Liver (tissue), 9 donors: ENCODE measurements around the gene SRC. TPM values are rescaled to one million over a fixed set of nuclear protein-coding genes. Genes with fewer than 3 reads are reported as not detected.

ENCODE experiments used
- DNase-seq: peaks from one replicate; pipeline ENCODE4 v3.0.0-alpha.2; 2017; ENCODE audit warnings: low spot score
- H3K27ac ChIP-seq, 2 donors: one replicate each; pipeline ENCODE4 v1.7.0; 2013; ENCODE audit warnings: inconsistent platforms in 2 of 2, low read length in 2 of 2, control low read depth in 1 of 2, low read depth in 1 of 2, mild to moderate bottlenecking in 1 of 2
- H3K27me3 ChIP-seq, 4 donors: one replicate each; pipeline versions ENCODE4 v1.6.1 to v1.7.0; 2013; ENCODE audit warnings: low read length in 3 of 4, inconsistent platforms in 1 of 4, mild to moderate bottlenecking in 1 of 4, moderate library complexity in 1 of 4; ENCODE audit not compliant: control insufficient read depth in 4 of 4, insufficient read depth in 4 of 4
- H3K36me3 ChIP-seq, 4 donors: one replicate each; pipeline versions ENCODE4 v1.6.1 to v1.7.0; 2013; ENCODE audit warnings: low read length in 3 of 4, mild to moderate bottlenecking in 3 of 4, low read depth in 1 of 4, moderate library complexity in 1 of 4; ENCODE audit not compliant: control insufficient read depth in 4 of 4, insufficient read depth in 3 of 4
- H3K4me1 ChIP-seq, 4 donors: one replicate each; pipeline versions ENCODE4 v1.6.1 to v1.7.0; 2013; ENCODE audit warnings: low read length in 3 of 4, mild to moderate bottlenecking in 3 of 4, moderate library complexity in 1 of 4; ENCODE audit not compliant: control insufficient read depth in 4 of 4, insufficient read depth in 4 of 4
- H3K4me3 ChIP-seq, 3 donors: one replicate each; pipeline versions ENCODE4 v1.6.1 to v1.7.0; 2013; ENCODE audit warnings: low read length in 3 of 3, control low read depth in 1 of 3, low read depth in 1 of 3, mild to moderate bottlenecking in 1 of 3
- H3K9ac ChIP-seq, 2 donors: one replicate each; pipeline ENCODE4 v1.7.0; 2013; ENCODE audit warnings: low read length in 2 of 2, mild to moderate bottlenecking in 2 of 2, moderate library complexity in 2 of 2, control low read depth in 1 of 2, low read depth in 1 of 2
- H3K9me3 ChIP-seq, 4 donors: one replicate each; pipeline versions ENCODE4 v1.6.1 to v1.7.0; 2013; ENCODE audit warnings: low read length in 3 of 4; ENCODE audit not compliant: control insufficient read depth in 4 of 4
- ATF3 ChIP-seq: IDR thresholded peaks from 2 replicates; pipeline ENCODE4 v1.6.1; 2016; ENCODE audit warnings: antibody characterized with exemption
- CTCF ChIP-seq: fragments of 150-350 bp; IDR thresholded peaks from 2 replicates; pipeline ENCODE4 v1.5.1; 2017; ENCODE audit warnings: improper control_type of control experiment, low read depth, low read length; ENCODE audit not compliant: missing input control
- EGR1 ChIP-seq, 2 donors: IDR thresholded peaks; 2 replicates each; pipeline ENCODE4 v1.6.1; 2016 to 2018; ENCODE audit warnings: antibody characterized with exemption in 2 of 2, low read depth in 2 of 2
- FOXA1 ChIP-seq: IDR thresholded peaks from 2 replicates; pipeline ENCODE4 v1.6.1; 2016; ENCODE audit warnings: antibody characterized with exemption
- FOXA2 ChIP-seq: IDR thresholded peaks from 2 replicates; pipeline ENCODE4 v1.6.1; 2016; ENCODE audit warnings: antibody characterized with exemption
- GABPA ChIP-seq, 2 donors: IDR thresholded peaks in 1 of 2; conservative IDR thresholded peaks in 1 of 2; 2 replicates each; pipeline ENCODE4 v1.6.1; 2016; ENCODE audit warnings: antibody characterized with exemption in 2 of 2, mild to moderate bottlenecking in 1 of 2, moderate library complexity in 1 of 2
- HNF4A ChIP-seq, 2 donors: conservative IDR thresholded peaks; 2 replicates each; pipeline ENCODE4 v1.6.1; 2016; ENCODE audit warnings: antibody characterized with exemption in 2 of 2, mild to moderate bottlenecking in 2 of 2
- HNF4G ChIP-seq: IDR thresholded peaks from 2 replicates; pipeline ENCODE4 v1.6.1; 2016; ENCODE audit warnings: antibody characterized with exemption
- JUND ChIP-seq, 2 donors: IDR thresholded peaks; 2 replicates each; pipeline ENCODE4 v1.6.1; 2016; ENCODE audit warnings: antibody characterized with exemption in 2 of 2
- MAX ChIP-seq: IDR thresholded peaks from 2 replicates; pipeline ENCODE4 v1.6.1; 2016; ENCODE audit warnings: antibody characterized with exemption
- RAD21 ChIP-seq, 2 donors: IDR thresholded peaks; 2 replicates each; pipeline ENCODE4 v1.6.1; 2016; ENCODE audit warnings: antibody characterized with exemption in 2 of 2, mild to moderate bottlenecking in 2 of 2
- REST ChIP-seq: IDR thresholded peaks from 2 replicates; pipeline ENCODE4 v1.6.1; 2016; ENCODE audit warnings: antibody characterized with exemption, mild to moderate bottlenecking
- RXRA ChIP-seq, 2 donors: IDR thresholded peaks; 2 replicates each; pipeline ENCODE4 v1.6.1; 2017 to 2018; ENCODE audit warnings: antibody characterized with exemption in 2 of 2, mild to moderate bottlenecking in 1 of 2
- SP1 ChIP-seq: IDR thresholded peaks from 2 replicates; pipeline ENCODE4 v1.6.1; 2018; ENCODE audit warnings: antibody characterized with exemption, mild to moderate bottlenecking
- YY1 ChIP-seq: IDR thresholded peaks from 2 replicates; pipeline ENCODE4 v1.6.1; 2016; ENCODE audit warnings: antibody characterized with exemption, mild to moderate bottlenecking
- WGBS: extraction: QIAGEN DNeasy Blood & Tissue Kit; methylation state at CpG from one replicate; pipeline ENCODE4 v1.1.7; 2013; 5-methylcytosine and 5-hydroxymethylcytosine counted together
- polyA plus RNA-seq, 2 donors: library from polyadenylated mRNA; stranded (reverse) in 1 of 2; unstranded in 1 of 2; fragments of 200-250 nt in 1 of 2; fragments of >200 nt in 1 of 2; fragmentation: Nextera tagmentation in 1 of 2; extraction: Ambion mirVana in 1 of 2; gene quantifications; one replicate each; pipeline versions ENCODE4 v1.2.1 to v1.2.3, GENCODE V29; 2013 to 2015
- total RNA-seq, 2 donors: library from RNA; depleted of rRNA; stranded (reverse); fragments of >200 nt; gene quantifications; one replicate each; pipeline ENCODE4 v1.2.3, GENCODE V29; 2014
- donor health status: healthy.
- donor health status: healthy.
- donor health status: healthy.
- donor health status: healthy.
- donor health status: healthy.

The SRC gene
- total and polyA plus RNA-seq, 4 donors: 3.3 to 21.2 (median 5.4) TPM

GRCh38 chr20:37442986-37443385 lies 97.0 kb downstream of the SRC start:
- no peak overlapping the region for H3K9ac ChIP-seq
- no peaks in the 10 kb centered on the region for H3K9me3 ChIP-seq
- no peaks in the 10 kb centered on the region for H3K27me3 ChIP-seq
- H3K27ac ChIP-seq: no peak overlapping the region
- no peak overlapping the region for H3K4me3 ChIP-seq
- no peak for TF ChIP-seq REST
- WGBS: 81% methylated on average over 3 of the region's 3 CpGs
- H3K4me1 ChIP-seq: no peaks in the 10 kb centered on the region
- no peaks in the 10 kb centered on the region for H3K36me3 ChIP-seq
- DNase-seq: no peak

- WGBS: 79% methylated on average over 4 of the region's 4 CpGs
- DNase-seq: no peak
- Histone ChIP-seq H3K27ac (no peak overlapping the region), H3K4me1 (no peaks in the 10 kb centered on the region), H3K4me3 (no peak overlapping the region), H3K9me3 (no peaks in the 10 kb centered on the region), H3K36me3 (no peaks in the 10 kb centered on the region), H3K27me3 (no peaks in the 10 kb centered on the region), H3K9ac (no peak overlapping the region)
- TF ChIP-seq GABPA (IDR thresholded peaks at IDR 0.05 in 1 of 2, conservative IDR thresholded peaks at IDR 0.05 in 1 of 2) (no peak), HNF4A (conservative IDR thresholded peaks at IDR 0.05) (no peak), MAX (no peak), SP1 (no peak), RAD21 (IDR thresholded peaks at IDR 0.05) (no peak), FOXA1 (no peak), REST (no peak)
These were observed 97.7 kb downstream of the SRC start for GRCh38 chr20:37443596-37443995.

GRCh38 chr20:37445041-37445440 lies 99.1 kb downstream of the SRC start:
- H3K27me3 ChIP-seq: no peaks in the 10 kb centered on the region
- DNase-seq: no peak
- H3K27ac ChIP-seq: no peak overlapping the region
- WGBS: 76% methylated on average over 6 of the region's 6 CpGs
- H3K4me1 ChIP-seq: no peaks in the 10 kb centered on the region
- no peaks in the 10 kb centered on the region for H3K9me3 ChIP-seq
- no peaks in the 10 kb centered on the region for H3K36me3 ChIP-seq
- no peak overlapping the region for H3K9ac ChIP-seq
- TF ChIP-seq JUND (IDR thresholded peaks at IDR 0.05) (no peak), FOXA1 (no peak), RAD21 (IDR thresholded peaks at IDR 0.05) (no peak), FOXA2 (no peak), HNF4A (conservative IDR thresholded peaks at IDR 0.05) (no peak), EGR1 (IDR thresholded peaks at IDR 0.05; ENCODE audit: low read depth in 2 of 2) (no peak), HNF4G (no peak), ATF3 (no peak), RXRA (IDR thresholded peaks at IDR 0.05) (no peak), CTCF (no peak), YY1 (no peak), GABPA (IDR thresholded peaks at IDR 0.05 in 1 of 2, conservative IDR thresholded peaks at IDR 0.05 in 1 of 2) (no peak), REST (no peak)
- H3K4me3 ChIP-seq: no peak overlapping the region
